Neural progenitor cell (in vitro differentiated cells): Measurements from ENCODE around the gene RSPO1. TPM values are rescaled to one million over a fixed set of nuclear protein-coding genes. Genes with fewer than 3 reads are reported as not detected.

ENCODE experiments used
- DNase-seq: peaks from one replicate; pipeline ENCODE4 v3.0.0-alpha.2; 2016; ENCODE audit warnings: low spot score
- H2AFZ ChIP-seq: fragments of 200-600 bp; sonication (generic); replicated peaks from 2 replicates; pipeline ENCODE4 v1.6.1; 2016; ENCODE audit warnings: antibody characterized with exemption
- H3F3A ChIP-seq: fragments of 200-600 bp; sonication (generic); 2 replicates; pipeline ENCODE4 v1.6.1; 2016; ENCODE audit warnings: antibody characterized with exemption, low read depth
- H3K27ac ChIP-seq: fragments of 200-600 bp; sonication (generic); 2 replicates; pipeline ENCODE4 v1.5.1; 2016; ENCODE audit warnings: mild to moderate bottlenecking
- H3K27me3 ChIP-seq: fragments of 200-600 bp; sonication (generic); 2 replicates; pipeline ENCODE4 v1.6.1; 2016; ENCODE audit warnings: mild to moderate bottlenecking, moderate library complexity
- H3K36me3 ChIP-seq: fragments of 200-600 bp; sonication (generic); 2 replicates; pipeline ENCODE4 v1.5.1; 2016
- H3K4me1 ChIP-seq: fragments of 200-600 bp; sonication (generic); 2 replicates; pipeline ENCODE4 v1.6.1; 2016; ENCODE audit warnings: mixed run types
- H3K4me2 ChIP-seq: fragments of 200-600 bp; sonication (generic); 2 replicates; pipeline ENCODE4 v1.6.1; 2016
- H3K4me3 ChIP-seq: fragments of 200-600 bp; sonication (generic); 2 replicates; pipeline ENCODE4 v1.5.1; 2016
- H3K79me2 ChIP-seq: fragments of 200-600 bp; sonication (generic); 2 replicates; pipeline ENCODE4 v1.6.1; 2016; ENCODE audit warnings: low read depth
- H3K9ac ChIP-seq: fragments of 200-600 bp; sonication (generic); 2 replicates; pipeline ENCODE4 v1.6.1; 2016
- H3K9me3 ChIP-seq: fragments of 200-600 bp; sonication (generic); 2 replicates; pipeline ENCODE4 v1.5.1; 2016; ENCODE audit warnings: low read depth
- H4K20me1 ChIP-seq: fragments of 200-600 bp; sonication (generic); 2 replicates; pipeline ENCODE4 v1.6.1; 2016; ENCODE audit warnings: low read depth
- H3K27ac Mint-ChIP-seq: 3 replicates; pipeline ENCODE4 v1.8.0; 2021; ENCODE audit warnings: mixed read lengths
- H3K27me3 Mint-ChIP-seq: 2 replicates; pipeline ENCODE4 v1.8.0; 2022; ENCODE audit warnings: low read depth, mild to moderate bottlenecking, inconsistent platforms, moderate library complexity, mixed read lengths; ENCODE audit not compliant: insufficient read depth
- H3K36me3 Mint-ChIP-seq: 3 replicates; pipeline ENCODE4 v1.8.0; 2021; ENCODE audit warnings: mixed read lengths
- H3K4me1 Mint-ChIP-seq: 3 replicates; pipeline ENCODE4 v1.8.0; 2021; ENCODE audit warnings: mixed read lengths
- H3K4me3 Mint-ChIP-seq: 3 replicates; pipeline ENCODE4 v1.8.0; 2021; ENCODE audit warnings: mild to moderate bottlenecking, moderate library complexity, mixed read lengths
- H3K9me3 Mint-ChIP-seq: 3 replicates; pipeline ENCODE4 v1.8.0; 2020; ENCODE audit warnings: mixed read lengths
- CTCF ChIP-seq: fragments of 200-600 bp; sonication (generic); IDR thresholded peaks from 2 replicates; pipeline ENCODE4 v1.5.1; 2017; ENCODE audit warnings: antibody characterized with exemption, mild to moderate bottlenecking
- EZH2 ChIP-seq: fragments of 200-600 bp; sonication (generic); IDR thresholded peaks from 2 replicates; pipeline ENCODE4 v1.6.1; 2017; ENCODE audit warnings: antibody characterized with exemption, mild to moderate bottlenecking, moderate library complexity
- EZH2phosphoT487 ChIP-seq: fragments of 200-600 bp; sonication (generic); IDR thresholded peaks from 2 replicates; pipeline ENCODE4 v1.6.1; 2017; ENCODE audit warnings: antibody characterized with exemption
- total RNA-seq: library from RNA; depleted of rRNA; stranded (reverse); fragments of >200 nt; gene quantifications from 2 replicates; pipeline ENCODE4 v1.2.3, GENCODE V29; 2015; ENCODE audit warnings: low replicate concordance

The RSPO1 gene
- total RNA-seq, 1 donor from 2014 or later, result 0.67 TPM

- DNase-seq, result peak; percentile 64
- no peak for TF ChIP-seq EZH2
- TF ChIP-seq EZH2phosphoT487, result no peak
- no peak for TF ChIP-seq CTCF
- H3F3A ChIP-seq, result peaks cover 62% of the 10 kb centered on the region
- H3K27ac Mint-ChIP-seq, result no peak overlapping the region
- no peaks in the 10 kb centered on the region for H3K36me3 ChIP-seq
- H3K27me3 Mint-ChIP-seq, result peaks cover 49% of the 10 kb centered on the region
- no peak overlapping the region for H3K27ac ChIP-seq
- H3K4me3 ChIP-seq, result no peak overlapping the region
- no peaks in the 10 kb centered on the region for H3K9me3 ChIP-seq
- H3K4me1 ChIP-seq, result peaks cover 69% of the 10 kb centered on the region
- peaks cover 2% of the 10 kb centered on the region for H3K9me3 Mint-ChIP-seq
- H3K27me3 ChIP-seq, result peaks cover 100% of the 10 kb centered on the region
- H3K36me3 Mint-ChIP-seq, result peaks cover 12% of the 10 kb centered on the region
- H2AFZ ChIP-seq, result no peak overlapping the region
- no peaks in the 10 kb centered on the region for H3K79me2 ChIP-seq
- H4K20me1 ChIP-seq, result peaks cover 57% of the 10 kb centered on the region
- H3K4me2 ChIP-seq, result peak overlapping the region; percentile 67
- H3K4me3 Mint-ChIP-seq, result peak overlapping the region; percentile 46
- peaks cover 80% of the 10 kb centered on the region for H3K4me1 Mint-ChIP-seq
- no peak overlapping the region for H3K9ac ChIP-seq
Observed at GRCh38 chr1:37631036-37631435, 3.7 kb downstream of the RSPO1 start.

GRCh38 chr1:37630426-37631028 is 4.2 kb downstream of the RSPO1 start:
- no peak overlapping the region for H3K27ac ChIP-seq
- peaks cover 77% of the 10 kb centered on the region for H3K4me1 Mint-ChIP-seq
- H3K27me3 ChIP-seq, result peaks cover 100% of the 10 kb centered on the region
- H4K20me1 ChIP-seq, result peaks cover 54% of the 10 kb centered on the region
- H3K36me3 ChIP-seq, result no peaks in the 10 kb centered on the region
- no peak overlapping the region for H3K9ac ChIP-seq
- H3K36me3 Mint-ChIP-seq, result peaks cover 14% of the 10 kb centered on the region
- DNase-seq, result peak; percentile 95
- peaks cover 2% of the 10 kb centered on the region for H3K9me3 Mint-ChIP-seq
- H3K4me2 ChIP-seq, result peak overlapping the region; percentile 67
- no peak for TF ChIP-seq CTCF
- TF ChIP-seq EZH2phosphoT487, result peak; percentile 36
- H3K79me2 ChIP-seq, result no peaks in the 10 kb centered on the region
- peaks cover 57% of the 10 kb centered on the region for H3F3A ChIP-seq
- no peak overlapping the region for H2AFZ ChIP-seq
- peaks cover 46% of the 10 kb centered on the region for H3K27me3 Mint-ChIP-seq
- H3K4me3 Mint-ChIP-seq, result peak overlapping the region; percentile 82
- H3K9me3 ChIP-seq, result no peaks in the 10 kb centered on the region
- H3K27ac Mint-ChIP-seq, result peak overlapping the region; percentile 96
- H3K4me3 ChIP-seq, result peak overlapping the region; percentile 21
- peaks cover 69% of the 10 kb centered on the region for H3K4me1 ChIP-seq

GRCh38 chr1:37629726-37630425 is 4.8 kb downstream of the RSPO1 start:
- H3K79me2 ChIP-seq, result no peaks in the 10 kb centered on the region
- Mint-ChIP-seq H3K4me1 (peaks cover 74% of the 10 kb centered on the region), H3K27ac (peak overlapping the region; percentile 96), H3K9me3 (peaks cover 2% of the 10 kb centered on the region), H3K4me3 (peak overlapping the region; percentile 82), H3K27me3 (peaks cover 39% of the 10 kb centered on the region), H3K36me3 (peaks cover 18% of the 10 kb centered on the region)
- H3K4me1 ChIP-seq, result peaks cover 69% of the 10 kb centered on the region
- peak overlapping the region; percentile 20 for H3K4me3 ChIP-seq
- no peak overlapping the region for H2AFZ ChIP-seq
- peaks cover 50% of the 10 kb centered on the region for H3F3A ChIP-seq
- no peaks in the 10 kb centered on the region for H3K9me3 ChIP-seq
- H4K20me1 ChIP-seq, result peaks cover 47% of the 10 kb centered on the region
- H3K27me3 ChIP-seq, result peaks cover 100% of the 10 kb centered on the region
- TF ChIP-seq EZH2 (no peak), CTCF (no peak), EZH2phosphoT487 (no peak)
- H3K9ac ChIP-seq, result no peak overlapping the region
- no peaks in the 10 kb centered on the region for H3K36me3 ChIP-seq
- H3K27ac ChIP-seq, result no peak overlapping the region
- peak overlapping the region; percentile 67 for H3K4me2 ChIP-seq
- no peak for DNase-seq
